Activated naive CD4-positive, alpha-beta T cell treated with anti-CD3 and anti-CD28 coated beads, Interleukin-2, amount 50 U/mL, for 72 hours (primary cell): Measurements from ENCODE around the gene BAHCC1. TPM values are rescaled to one million over a fixed set of nuclear protein-coding genes. Genes with fewer than 3 reads are reported as not detected.

Source experiments
- ATAC-seq, 2 donors: fragments of 150-1000 bp; cut with Tn5 transposase; 2 replicates each; pipeline ENCODE4 v1.10.0; 2021; ENCODE audit warnings: mild to moderate bottlenecking in 2 of 2, moderate library complexity in 2 of 2
- DNase-seq, 2 donors: peaks; one replicate each; pipeline ENCODE4 v3.0.0; 2021 to 2022; ENCODE audit warnings: low spot score in 2 of 2
- H3K27ac Mint-ChIP-seq, 2 donors: one replicate each; pipeline ENCODE4 v1.8.0; 2022; ENCODE audit warnings: mild to moderate bottlenecking in 2 of 2, mixed read lengths in 2 of 2
- H3K36me3 Mint-ChIP-seq, 2 donors: one replicate each; pipeline ENCODE4 v1.8.0; 2022; ENCODE audit warnings: mixed read lengths in 2 of 2
- H3K9me3 Mint-ChIP-seq, 2 donors: one replicate each; pipeline ENCODE4 v1.8.0; 2022; ENCODE audit warnings: mixed read lengths in 2 of 2
- total RNA-seq, 2 donors: library from RNA; stranded (reverse); gene quantifications; one replicate each; pipeline ENCODE4 v1.2.3, GENCODE V29; 2022

Gene BAHCC1
- total RNA-seq, 2 donors from 2014 or later = 0.16 TPM; not detected in 1

GRCh38 chr17:81380666-81381518 lies 14.4 kb upstream of the BAHCC1 start:
- no peak for DNase-seq
- H3K36me3 Mint-ChIP-seq = no peaks in the 10 kb centered on the region
- no peaks in the 10 kb centered on the region for H3K9me3 Mint-ChIP-seq
- no peak for ATAC-seq
- H3K27ac Mint-ChIP-seq = peak overlapping the region in 1 of 2 donors; percentile 9

- no peaks in the 10 kb centered on the region for H3K36me3 Mint-ChIP-seq
- DNase-seq (no peak), ATAC-seq (no peak)
- H3K27ac Mint-ChIP-seq = no peak overlapping the region
- H3K9me3 Mint-ChIP-seq = no peaks in the 10 kb centered on the region
Observed at GRCh38 chr17:81381632-81382577, 13.4 kb upstream of the BAHCC1 start.

GRCh38 chr17:81382851-81383250 lies 12.4 kb upstream of the BAHCC1 start:
- H3K27ac Mint-ChIP-seq = no peak overlapping the region

GRCh38 chr17:81383504-81384421 lies 11.5 kb upstream of the BAHCC1 start:
- DNase-seq = no peak
- no peak for ATAC-seq
- Mint-ChIP-seq H3K27ac (no peak overlapping the region), H3K9me3 (no peaks in the 10 kb centered on the region), H3K36me3 (no peaks in the 10 kb centered on the region)

More at GRCh38 chr17:81382851-81383250, 12.4 kb upstream of the BAHCC1 start:
- ATAC-seq = no peak
- H3K9me3 Mint-ChIP-seq = no peaks in the 10 kb centered on the region
- no peaks in the 10 kb centered on the region for H3K36me3 Mint-ChIP-seq
- DNase-seq = no peak

GRCh38 chr17:81384929-81385319 lies 10.3 kb upstream of the BAHCC1 start:
- ATAC-seq (no peak), DNase-seq (no peak)
- Mint-ChIP-seq H3K9me3 (no peaks in the 10 kb centered on the region), H3K36me3 (no peaks in the 10 kb centered on the region), H3K27ac (no peak overlapping the region)

GRCh38 chr17:81385320-81386111 lies 9.7 kb upstream of the BAHCC1 start:
- H3K27ac Mint-ChIP-seq = no peak overlapping the region
- no peaks in the 10 kb centered on the region for H3K36me3 Mint-ChIP-seq
- no peaks in the 10 kb centered on the region for H3K9me3 Mint-ChIP-seq
- ATAC-seq (no peak), DNase-seq (no peak)

- no peaks in the 10 kb centered on the region for H3K9me3 Mint-ChIP-seq
- DNase-seq = no peak
- no peak for ATAC-seq
- H3K27ac Mint-ChIP-seq = no peak overlapping the region
- H3K36me3 Mint-ChIP-seq = no peaks in the 10 kb centered on the region
Observed at GRCh38 chr17:81386141-81386645, 9.1 kb upstream of the BAHCC1 start.

- H3K36me3 Mint-ChIP-seq = no peaks in the 10 kb centered on the region
- ATAC-seq = peak; percentile 56 to 64
- no peaks in the 10 kb centered on the region for H3K9me3 Mint-ChIP-seq
- DNase-seq = no peak
- no peak overlapping the region for H3K27ac Mint-ChIP-seq
Observed at GRCh38 chr17:81386646-81387099, 8.6 kb upstream of the BAHCC1 start.

GRCh38 chr17:81387100-81388090 lies 7.9 kb upstream of the BAHCC1 start:
- Mint-ChIP-seq H3K36me3 (no peaks in the 10 kb centered on the region), H3K27ac (no peak overlapping the region), H3K9me3 (no peaks in the 10 kb centered on the region)
- DNase-seq (peak in 1 of 2 donors; percentile 66), ATAC-seq (peak; percentile 75 to 87)

GRCh38 chr17:81388091-81388611 lies 7.1 kb upstream of the BAHCC1 start:
- ATAC-seq (no peak), DNase-seq (no peak)
- no peak overlapping the region for H3K27ac Mint-ChIP-seq
- H3K36me3 Mint-ChIP-seq = no peaks in the 10 kb centered on the region
- H3K9me3 Mint-ChIP-seq = no peaks in the 10 kb centered on the region

- no peak overlapping the region for H3K27ac Mint-ChIP-seq
- ATAC-seq (no peak), DNase-seq (no peak)
- H3K9me3 Mint-ChIP-seq = no peaks in the 10 kb centered on the region
- H3K36me3 Mint-ChIP-seq = no peaks in the 10 kb centered on the region
Observed at GRCh38 chr17:81388612-81389367, 6.5 kb upstream of the BAHCC1 start.

- Mint-ChIP-seq H3K9me3 (no peaks in the 10 kb centered on the region), H3K36me3 (no peaks in the 10 kb centered on the region), H3K27ac (no peak overlapping the region)
- ATAC-seq (no peak), DNase-seq (no peak)
Observed at GRCh38 chr17:81389585-81389984, 5.7 kb upstream of the BAHCC1 start.

- Mint-ChIP-seq H3K36me3 (no peaks in the 10 kb centered on the region), H3K9me3 (no peaks in the 10 kb centered on the region), H3K27ac (no peak overlapping the region)
- DNase-seq = no peak
- no peak for ATAC-seq
Observed at GRCh38 chr17:81390029-81390872, 5.0 kb upstream of the BAHCC1 start.
